Measurements from ENCODE around the gene CEACAM7. TPM values are rescaled to one million over a fixed set of nuclear protein-coding genes. Genes with fewer than 3 reads are reported as not detected.

Gene CEACAM7
- total RNA-seq, 1 experiment from 2014 or later = 0.15 TPM

GRCh38 chr19:41734585-41734984 lies 46.5 kb upstream of the CEACAM7 start:
- Mint-ChIP-seq H3K4me1 (no peaks in the 10 kb centered on the region), H3K27ac (no peak overlapping the region), H3K9me3 (no peaks in the 10 kb centered on the region), H3K27me3 (ENCODE audit: low read depth) (peaks cover 3% of the 10 kb centered on the region), H3K36me3 (no peaks in the 10 kb centered on the region), H3K4me3 (no peak overlapping the region)
- ATAC-seq (no peak), DNase-seq (ENCODE audit: low spot score) (no peak)
- ChIA-PET POLR2A (interaction anchor here (0.6 kb wide), 1 partner anchor 97 kb away, joined by 3 read pairs; no protein-coding TSS in a partner anchor), CTCF (interaction anchor here (1.0 to 2.6 kb wide), 4 partner anchors 14 to 28 kb away, joined by 3 to 17 read pairs (median 6); no protein-coding TSS in a partner anchor)
- TF ChIP-seq ZNF512 (CRISPR knock-in tag; IDR thresholded peaks at IDR 0.05; ENCODE audit: borderline replicate concordance) (no peak), JAZF1 (CRISPR knock-in tag; IDR thresholded peaks at IDR 0.05) (no peak), PRRX2 (CRISPR knock-in tag; IDR thresholded peaks at IDR 0.05) (no peak), ATF2 (CRISPR knock-in tag; IDR thresholded peaks at IDR 0.05; ENCODE audit: borderline replicate concordance, low read depth) (no peak), ZNF281 (CRISPR knock-in tag; IDR thresholded peaks at IDR 0.05) (no peak), GABPB1 (CRISPR knock-in tag; IDR thresholded peaks at IDR 0.05) (no peak), FOXK1 (CRISPR knock-in tag; IDR thresholded peaks at IDR 0.05) (no peak), TP53 (CRISPR knock-in tag; IDR thresholded peaks at IDR 0.05) (no peak), ATF1 (CRISPR knock-in tag; IDR thresholded peaks at IDR 0.05) (no peak), ZNF219 (CRISPR knock-in tag; IDR thresholded peaks at IDR 0.05; ENCODE audit: borderline replicate concordance) (no peak), SP1 (CRISPR knock-in tag; conservative IDR thresholded peaks at IDR 0.05) (no peak)

GRCh38 chr19:41734156-41734555 lies 46.1 kb upstream of the CEACAM7 start:
- ChIA-PET CTCF (interaction anchor here (1.0 kb wide), 1 partner anchor 19 kb away, joined by 3 read pairs; no protein-coding TSS in a partner anchor), POLR2A (no interaction called here)
- TF ChIP-seq PREB (CRISPR knock-in tag; IDR thresholded peaks at IDR 0.05; ENCODE audit: borderline replicate concordance) (no peak), CDX4 (CRISPR knock-in tag; IDR thresholded peaks at IDR 0.05; ENCODE audit: borderline replicate concordance) (no peak), FOXP4 (CRISPR knock-in tag; IDR thresholded peaks at IDR 0.05) (no peak), HMGXB4 (CRISPR knock-in tag; IDR thresholded peaks at IDR 0.05) (no peak), ZNF671 (CRISPR knock-in tag; IDR thresholded peaks at IDR 0.05) (no peak), TP53 (CRISPR knock-in tag; IDR thresholded peaks at IDR 0.05) (no peak), NFE2L1 (CRISPR knock-in tag; IDR thresholded peaks at IDR 0.05) (no peak), ZNF232 (CRISPR knock-in tag; IDR thresholded peaks at IDR 0.05) (no peak), NFYB (CRISPR knock-in tag; conservative IDR thresholded peaks at IDR 0.05; ENCODE audit: low read depth) (no peak), CBFB (CRISPR knock-in tag; IDR thresholded peaks at IDR 0.05; ENCODE audit: low read depth) (no peak), SP1 (CRISPR knock-in tag; conservative IDR thresholded peaks at IDR 0.05) (no peak)
- Mint-ChIP-seq H3K9me3 (no peaks in the 10 kb centered on the region), H3K36me3 (no peaks in the 10 kb centered on the region), H3K4me3 (no peak overlapping the region), H3K27ac (no peak overlapping the region), H3K4me1 (no peaks in the 10 kb centered on the region), H3K27me3 (ENCODE audit: low read depth) (peaks cover 3% of the 10 kb centered on the region)
- ATAC-seq = no peak
- DNase-seq (ENCODE audit: low spot score) = no peak
